Endothelial cell of umbilical vein (primary cell): ENCODE measurements around the gene ANO7. TPM values are rescaled to one million over a fixed set of nuclear protein-coding genes. Genes with fewer than 3 reads are reported as not detected.

ENCODE experiments used
- BruUV-seq: library from RNA; stranded (reverse); fragments of 400-500 nt; replicated peaks from 2 replicates; lab custom pipeline; 2021; lab: Mats Ljungman, UMichigan
- CTCF ChIA-PET: fragments of 300-600, 350-600 bp; sonication (Branson Sonifier 250); formaldehyde crosslinking; loops from one replicate; lab custom pipeline; 2021; ENCODE audit warnings: antibody characterized with exemption, inconsistent platforms; lab: Charles Lee
- POLR2A ChIA-PET: fragments of 300-600, 350-600 bp; sonication (Branson Sonifier 250); formaldehyde crosslinking; loops from one replicate; lab custom pipeline; 2021; ENCODE audit warnings: antibody characterized with exemption, inconsistent platforms; lab: Charles Lee
- DNase-seq: peaks from one replicate; pipeline ENCODE4 v3.0.0-alpha.2; 2011; ENCODE audit warnings: low read depth, low spot score
- FAIRE-seq: peaks from 2 replicates; lab custom pipeline; 2011; peaks lifted over from hg19 to GRCh38; lab: Jason Lieb, UNC
- H2AFZ ChIP-seq: 2 replicates; pipeline ENCODE4 v1.6.0; 2012; ENCODE audit warnings: low read depth, low read length, control low read depth, inconsistent platforms
- H3K27ac ChIP-seq: 2 replicates; pipeline ENCODE4 v1.5.1; 2011; ENCODE audit warnings: low read depth, mild to moderate bottlenecking, control low read depth, low read length, moderate library complexity; ENCODE audit not compliant: insufficient read depth
- H3K27me3 ChIP-seq, 2 experiments: 2 replicates each; pipeline versions ENCODE4 v1.6.0 to v1.6.1; 2011; ENCODE audit warnings: low read length in 2 of 2, mixed read lengths in 1 of 2; ENCODE audit not compliant: control insufficient read depth in 2 of 2, insufficient read depth in 2 of 2
- H3K36me3 ChIP-seq, 2 experiments: 2 replicates in 1 of 2; 3 replicates in 1 of 2; pipeline ENCODE4 v1.5.1; 2011; ENCODE audit warnings: low read length in 2 of 2, mild to moderate bottlenecking in 1 of 2, moderate library complexity in 1 of 2; ENCODE audit not compliant: control insufficient read depth in 2 of 2, insufficient read depth in 2 of 2; ENCODE audit errors: extremely low read depth in 1 of 2
- H3K4me1 ChIP-seq: 3 replicates; pipeline ENCODE4 v1.5.1; 2011; ENCODE audit warnings: mild to moderate bottlenecking, low read length; ENCODE audit not compliant: control insufficient read depth, insufficient read depth; ENCODE audit errors: extremely low read depth
- H3K4me2 ChIP-seq: 2 replicates; pipeline ENCODE4 v1.6.1; 2011; ENCODE audit warnings: low read length, control low read depth, mixed read lengths; ENCODE audit not compliant: insufficient read depth
- H3K4me3 ChIP-seq, 3 experiments: fragments of 200-600 bp in 1 of 3; sonication (generic), shearing (Covaris generic) in 1 of 3; replicated peaks in 1 of 3; 2 replicates each; pipeline ENCODE4 v1.5.1; 2011 to 2016; ENCODE audit warnings: control low read depth in 3 of 3, low read length in 3 of 3, mild to moderate bottlenecking in 2 of 3, inconsistent platforms in 1 of 3, low read depth in 1 of 3, moderate library complexity in 1 of 3; ENCODE audit not compliant: insufficient read depth in 1 of 3
- H3K79me2 ChIP-seq: 2 replicates; pipeline ENCODE4 v1.6.0; 2012; ENCODE audit warnings: low read length, inconsistent platforms; ENCODE audit not compliant: control insufficient read depth, insufficient read depth
- H3K9ac ChIP-seq: replicated peaks from 2 replicates; pipeline ENCODE3; 2011; ENCODE audit warnings: low read length, control low read depth; ENCODE audit not compliant: insufficient read depth; ENCODE audit errors: extremely low read depth
- H3K9me1 ChIP-seq: replicated peaks from 3 replicates; pipeline ENCODE4 v1.6.0; 2011; ENCODE audit warnings: mild to moderate bottlenecking, low read length; ENCODE audit not compliant: control insufficient read depth, insufficient read depth; ENCODE audit errors: extremely low read depth
- H3K9me3 ChIP-seq: replicated peaks from 2 replicates; pipeline ENCODE4 v1.5.1; 2012; ENCODE audit warnings: low read length, inconsistent platforms; ENCODE audit not compliant: control insufficient read depth, insufficient read depth
- H4K20me1 ChIP-seq: replicated peaks from 2 replicates; pipeline ENCODE3; 2011; ENCODE audit warnings: mild to moderate bottlenecking, low read length; ENCODE audit not compliant: control insufficient read depth, insufficient read depth; ENCODE audit errors: extremely low read depth
- CTCF ChIP-seq, 2 donors: IDR thresholded peaks; 1 replicate in 1 of 2; 2 replicates in 1 of 2; pipeline ENCODE4 v1.5.1; 2011; ENCODE audit warnings: low read length in 2 of 2, mild to moderate bottlenecking in 2 of 2, moderate library complexity in 2 of 2, control low read depth in 1 of 2, inconsistent platforms in 1 of 2, low read depth in 1 of 2; ENCODE audit not compliant: insufficient read depth in 1 of 2; ENCODE audit errors: extremely low read depth in 1 of 2
- EZH2 ChIP-seq: IDR thresholded peaks from 2 replicates; pipeline ENCODE4 v1.6.1; 2012; ENCODE audit warnings: borderline replicate concordance, low read depth, mild to moderate bottlenecking, moderate library complexity, low read length, inconsistent platforms; ENCODE audit not compliant: severe bottlenecking
- FOS ChIP-seq: IDR thresholded peaks from 2 replicates; pipeline ENCODE4 v1.6.1; 2011; ENCODE audit warnings: mild to moderate bottlenecking, low read length, moderate library complexity, borderline replicate concordance; ENCODE audit not compliant: insufficient read depth
- GATA2 ChIP-seq: IDR thresholded peaks from 2 replicates; pipeline ENCODE4 v1.7.0; 2011; ENCODE audit warnings: low read depth, mild to moderate bottlenecking, moderate library complexity, mixed read lengths, low read length; ENCODE audit not compliant: insufficient read length, insufficient read depth
- MAX ChIP-seq: IDR thresholded peaks from 2 replicates; pipeline ENCODE4 v1.6.1; 2011; ENCODE audit not compliant: insufficient read depth, insufficient read length
- MYC ChIP-seq: IDR thresholded peaks from one replicate; pipeline ENCODE4 v1.6.1; 2011; ENCODE audit warnings: mild to moderate bottlenecking, low read depth, low read length
- POLR2A ChIP-seq: IDR thresholded peaks from 2 replicates; pipeline ENCODE4 v1.6.1; 2012; ENCODE audit warnings: low read depth, mild to moderate bottlenecking, control low read depth, low read length
- POLR2AphosphoS5 ChIP-seq: IDR thresholded peaks from 2 replicates; pipeline ENCODE4 v1.6.1; 2012; ENCODE audit warnings: low read depth, mild to moderate bottlenecking, control low read depth, low read length, moderate library complexity; ENCODE audit not compliant: insufficient read depth
- dilution Hi-C: fragments of 300-500 bp; cut with MboI; formaldehyde crosslinking; loops from one replicate; pipeline ENCODE4 v1.15.0; 2019; ENCODE audit warnings: low sequenced_read_pairs; ENCODE audit not compliant: extremely low pct_ligation_motif_present
- intact Hi-C: fragments of 100-400 bp; cut with micrococcal nuclease; formaldehyde crosslinking; loops from one replicate; pipeline ENCODE4 v1.10.0; 2022
- polyA plus RNA-seq, 4 experiments: library from polyadenylated mRNA; depleted of rRNA in 3 of 4; stranded (reverse) in 3 of 4; unstranded in 1 of 4; fragments of >200 nt; gene quantifications; 2 replicates each; pipeline versions ENCODE4 v1.2.1 to v1.2.3, GENCODE V29; 2011 to 2012; ENCODE audit warnings: missing spikeins in 1 of 4
- total RNA-seq: library from RNA; stranded (reverse); gene quantifications from 2 replicates; pipeline ENCODE4 v1.2.3, GENCODE V29; 2021

The ANO7 gene
- total and polyA plus RNA-seq, 2 donors (not counting 3 experiments of a cell fraction or from before 2014, with no cell fraction given) = 0.81 to 2.5 TPM

GRCh38 chr2:241230435-241230834, 42.0 kb downstream of the ANO7 start:
- H3K4me3 ChIP-seq = no peak overlapping the region
- no peaks in the 10 kb centered on the region for H3K9me1 ChIP-seq
- peaks cover 31 to 71% of the 10 kb centered on the region in 2 experiments for H3K36me3 ChIP-seq
- H4K20me1 ChIP-seq = no peaks in the 10 kb centered on the region
- DNase-seq = no peak
- no peak overlapping the region for H2AFZ ChIP-seq
- intact Hi-C loops = no loop called here
- POLR2A ChIA-PET = interaction anchor here (0.6 kb wide), 1 partner anchor 50 kb away, joined by 3 read pairs; no protein-coding TSS in a partner anchor
- no peak overlapping the region for H3K9ac ChIP-seq
- no peak for TF ChIP-seq POLR2AphosphoS5
- no peak for TF ChIP-seq CTCF (IDR thresholded peaks at IDR 0.05; ENCODE audit: extremely low read depth in 1 of 2, insufficient read depth in 1 of 2, low read depth in 1 of 2, low read length in 2 of 2)
- TF ChIP-seq MAX = no peak
- no peak for TF ChIP-seq FOS
- no peak for TF ChIP-seq POLR2A
- TF ChIP-seq GATA2 = no peak
- TF ChIP-seq EZH2 = no peak
- TF ChIP-seq MYC = no peak
- CTCF ChIA-PET = interaction anchor here (0.9 to 1.3 kb wide), 2 partner anchors 10 to 152 kb away, joined by 3 to 4 read pairs; no protein-coding TSS in a partner anchor
- dilution Hi-C loops = no loop called here
- H3K4me1 ChIP-seq = peaks cover 7% of the 10 kb centered on the region
- H3K9me3 ChIP-seq = no peaks in the 10 kb centered on the region
- H3K27me3 ChIP-seq = no peaks in the 10 kb centered on the region
- H3K4me2 ChIP-seq = no peak overlapping the region
- FAIRE-seq = no peak
- no TSS peak for BruUV-seq
- H3K79me2 ChIP-seq = no peaks in the 10 kb centered on the region
- H3K27ac ChIP-seq = no peak overlapping the region
